Fibroblast of skin of back (primary cell): ENCODE data around the gene LPCAT3. TPM values are rescaled to one million over a fixed set of nuclear protein-coding genes. Genes with fewer than 3 reads are reported as not detected.
"Not testable (repeated sequence)": the region's sequence is repeated elsewhere in the genome, so short reads cannot be mapped to it uniquely, and the experiment has no call there.

Source experiments
- DNase-seq: peaks from one replicate; pipeline ENCODE4 v3.0.0-alpha.2; 2013
- polyA plus RNA-seq, 2 experiments: library from polyadenylated mRNA; unstranded; fragments of 120-200 nt; gene quantifications; one replicate each; pipeline ENCODE4 v1.2.1, GENCODE V29; 2013; ENCODE audit not compliant: insufficient read length in 2 of 2

Gene LPCAT3
- 22.1 TPM for polyA plus RNA-seq (2013, experiment 1 of 2; ENCODE audit: insufficient read length)
- 18.2 TPM for polyA plus RNA-seq (2013, experiment 2 of 2; ENCODE audit: insufficient read length)

- DNase-seq: peak; percentile 94
Measured at GRCh38 chr12:7018350-7019042, at the start of gene LPCAT3. LPCAT3 (minus strand) TSS chr12:7018476; CDS start chr12:7018424, 52 bp downstream.

GRCh38 chr12:7067096-7067495 is 48.8 kb upstream of the LPCAT3 start:
- no peak for DNase-seq

- DNase-seq: no peak
Measured at GRCh38 chr12:7066596-7066995, 48.3 kb upstream of the LPCAT3 start.

- DNase-seq: no peak
Measured at GRCh38 chr12:7065073-7065623, 46.9 kb upstream of the LPCAT3 start.

- no peak for DNase-seq
Measured at GRCh38 chr12:7064516-7064915, 46.2 kb upstream of the LPCAT3 start.

GRCh38 chr12:7061596-7061995 is 43.3 kb upstream of the LPCAT3 start:
- DNase-seq: no peak

- no peak for DNase-seq
Measured at GRCh38 chr12:7061138-7061537, 42.9 kb upstream of the LPCAT3 start.

GRCh38 chr12:7060353-7060954 is 42.2 kb upstream of the LPCAT3 start, which contains the start of gene C1S:
C1S (plus strand) TSS chr12:7060718; CDS start chr12:7061913, 1,195 bp downstream.
- DNase-seq: peak; percentile 94

GRCh38 chr12:7059780-7060179 is 41.5 kb upstream of the LPCAT3 start:
- no peak for DNase-seq

- no peak for DNase-seq
Measured at GRCh38 chr12:7058850-7059395, 40.6 kb upstream of the LPCAT3 start.

- DNase-seq: no peak
Measured at GRCh38 chr12:7058163-7058845, 40.0 kb upstream of the LPCAT3 start.

GRCh38 chr12:7055736-7056135 is 37.5 kb upstream of the LPCAT3 start:
- not testable (repeated sequence) for DNase-seq

- DNase-seq: no peak
Measured at GRCh38 chr12:7054925-7055324, 36.6 kb upstream of the LPCAT3 start.

- not testable (repeated sequence) for DNase-seq
Measured at GRCh38 chr12:7049973-7050372, 31.7 kb upstream of the LPCAT3 start.

GRCh38 chr12:7049445-7049951 is 31.2 kb upstream of the LPCAT3 start:
- DNase-seq: not testable (repeated sequence)

GRCh38 chr12:7047306-7047705 is 29.0 kb upstream of the LPCAT3 start:
- DNase-seq: no peak

- DNase-seq: no peak
Measured at GRCh38 chr12:7046383-7047105, 28.3 kb upstream of the LPCAT3 start.

- DNase-seq: no peak
Measured at GRCh38 chr12:7045913-7046312, 27.6 kb upstream of the LPCAT3 start.

- DNase-seq: peak; percentile 52
Measured at GRCh38 chr12:7042842-7043241, 24.6 kb upstream of the LPCAT3 start.

- DNase-seq: no peak
Measured at GRCh38 chr12:7039403-7039802, 21.1 kb upstream of the LPCAT3 start.

GRCh38 chr12:7038591-7038990 is 20.3 kb upstream of the LPCAT3 start:
- DNase-seq: no peak

- not testable (repeated sequence) for DNase-seq
Measured at GRCh38 chr12:7037411-7037810, 19.1 kb upstream of the LPCAT3 start.
